ENCODE results near the gene B4GALNT4.

- TF ChIP-seq IRF2 (CRISPR knock-in tag; IDR thresholded peaks at IDR 0.05; ENCODE audit: borderline replicate concordance, low read depth) (no peak), TEAD4 (CRISPR knock-in tag; IDR thresholded peaks at IDR 0.05) (no peak), TCF7 (CRISPR knock-in tag; IDR thresholded peaks at IDR 0.05; ENCODE audit: low read depth) (no peak), NFE2L1 (CRISPR knock-in tag; IDR thresholded peaks at IDR 0.05) (no peak), AR (CRISPR knock-in tag; IDR thresholded peaks at IDR 0.05) (no peak), CTCF (IDR thresholded peaks at IDR 0.05) (no peak), MAX (CRISPR knock-in tag; IDR thresholded peaks at IDR 0.05) (no peak), ARID4B (CRISPR knock-in tag; IDR thresholded peaks at IDR 0.05; ENCODE audit: borderline replicate concordance) (no peak), HMGXB4 (CRISPR knock-in tag; IDR thresholded peaks at IDR 0.05) (no peak), CREB1 (CRISPR knock-in tag; IDR thresholded peaks at IDR 0.05) (no peak), RORB (CRISPR knock-in tag; IDR thresholded peaks at IDR 0.05) (no peak), NFYB (CRISPR knock-in tag; conservative IDR thresholded peaks at IDR 0.05; ENCODE audit: low read depth) (no peak), JUN (CRISPR knock-in tag; IDR thresholded peaks at IDR 0.05) (no peak), ESRRA (CRISPR knock-in tag; IDR thresholded peaks at IDR 0.05; ENCODE audit: borderline replicate concordance) (no peak)
Observed at GRCh38 chr11:326842-327580, 42.3 kb upstream of the B4GALNT4 start.

All from WTC11 (cell line).